Cardiac fibroblast (primary cell): ENCODE data around the gene RHOB.
"Not testable (repeated sequence)": the region's sequence is repeated elsewhere in the genome, so short reads cannot be mapped to it uniquely, and the experiment has no call there.

Experiments used
- DNase-seq, 2 donors: peaks; one replicate each; pipeline versions ENCODE4 v3.0.0 to v3.0.0-alpha.2; 2010; ENCODE audit warnings: low read depth in 2 of 2
- H3K4me3 ChIP-seq, 2 donors: replicated peaks in 1 of 2; 1 replicate in 1 of 2; 2 replicates in 1 of 2; pipeline ENCODE4 v1.5.1; 2011; ENCODE audit warnings: low read depth in 2 of 2, low read length in 2 of 2, mild to moderate bottlenecking in 2 of 2, moderate library complexity in 1 of 2
- TF ChIP-seq, protein P1 (sequence below): IDR thresholded peaks from one replicate; pipeline ENCODE4 v1.5.1; 2011; ENCODE audit warnings: low read depth, mild to moderate bottlenecking, low read length, inconsistent platforms

RHOB gene

DNA sequence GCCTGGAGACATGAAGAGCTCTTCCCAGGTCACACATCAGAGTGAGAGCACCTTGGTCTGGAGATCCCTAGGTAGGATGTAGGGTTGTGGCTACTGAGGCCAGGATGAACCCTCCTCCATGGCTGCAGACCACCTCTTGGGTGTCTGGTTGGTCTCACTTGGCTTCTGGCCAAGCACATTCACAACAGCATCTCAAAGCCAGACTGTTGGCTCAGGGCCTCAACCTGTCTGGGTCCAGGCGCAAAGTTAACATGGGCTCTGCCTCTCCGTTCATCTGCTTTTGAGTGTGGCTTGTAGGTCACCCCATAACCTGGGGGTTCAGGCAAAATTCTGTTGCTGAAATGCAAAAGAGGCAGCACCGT lies 40.1 kb downstream of the RHOB start:
- TF ChIP-seq, protein P1, sequence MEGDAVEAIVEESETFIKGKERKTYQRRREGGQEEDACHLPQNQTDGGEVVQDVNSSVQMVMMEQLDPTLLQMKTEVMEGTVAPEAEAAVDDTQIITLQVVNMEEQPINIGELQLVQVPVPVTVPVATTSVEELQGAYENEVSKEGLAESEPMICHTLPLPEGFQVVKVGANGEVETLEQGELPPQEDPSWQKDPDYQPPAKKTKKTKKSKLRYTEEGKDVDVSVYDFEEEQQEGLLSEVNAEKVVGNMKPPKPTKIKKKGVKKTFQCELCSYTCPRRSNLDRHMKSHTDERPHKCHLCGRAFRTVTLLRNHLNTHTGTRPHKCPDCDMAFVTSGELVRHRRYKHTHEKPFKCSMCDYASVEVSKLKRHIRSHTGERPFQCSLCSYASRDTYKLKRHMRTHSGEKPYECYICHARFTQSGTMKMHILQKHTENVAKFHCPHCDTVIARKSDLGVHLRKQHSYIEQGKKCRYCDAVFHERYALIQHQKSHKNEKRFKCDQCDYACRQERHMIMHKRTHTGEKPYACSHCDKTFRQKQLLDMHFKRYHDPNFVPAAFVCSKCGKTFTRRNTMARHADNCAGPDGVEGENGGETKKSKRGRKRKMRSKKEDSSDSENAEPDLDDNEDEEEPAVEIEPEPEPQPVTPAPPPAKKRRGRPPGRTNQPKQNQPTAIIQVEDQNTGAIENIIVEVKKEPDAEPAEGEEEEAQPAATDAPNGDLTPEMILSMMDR, result no peak
- H3K4me3 ChIP-seq, result no peak overlapping the region
- no peak for DNase-seq

DNA sequence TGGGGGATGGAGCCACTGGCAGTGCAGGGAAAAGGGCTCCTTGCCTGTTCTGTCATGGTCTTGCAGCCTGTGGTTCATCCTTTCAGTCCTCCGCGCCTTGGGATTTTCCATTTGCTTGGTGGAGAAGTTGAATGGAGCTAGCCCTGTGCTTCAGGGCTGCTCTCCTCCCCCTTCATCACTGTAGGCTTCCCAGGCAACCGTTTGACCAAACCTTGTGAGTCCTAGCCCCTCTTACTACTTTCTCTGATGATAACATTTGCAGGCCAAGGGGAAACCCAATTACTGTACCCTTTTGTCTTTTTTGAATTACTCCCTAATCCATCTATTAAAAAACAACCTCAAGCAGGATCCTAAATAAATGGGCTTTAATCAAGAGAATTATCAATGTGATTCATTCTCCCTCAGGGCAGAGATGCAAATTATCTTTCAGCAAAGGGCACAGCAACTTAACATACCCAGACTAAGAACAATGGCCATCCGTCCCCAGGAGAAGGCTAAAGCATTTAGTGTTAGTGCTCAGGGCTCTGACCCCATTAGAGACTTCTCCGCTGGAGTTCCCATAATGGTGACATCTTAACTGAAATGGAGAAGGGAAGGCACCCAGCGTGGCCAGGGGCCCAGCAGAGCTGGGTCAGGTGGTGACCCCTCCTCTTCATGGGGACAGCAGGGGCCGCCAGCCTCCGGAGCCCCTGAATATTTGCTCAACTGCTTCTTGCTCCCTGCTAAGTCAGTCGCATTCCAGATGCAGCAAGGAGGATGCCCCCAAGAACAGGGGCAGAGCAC lies 40.7 kb downstream of the RHOB start:
- H3K4me3 ChIP-seq, result no peak overlapping the region
- no peak for DNase-seq
- TF ChIP-seq, protein P1, result no peak

DNA sequence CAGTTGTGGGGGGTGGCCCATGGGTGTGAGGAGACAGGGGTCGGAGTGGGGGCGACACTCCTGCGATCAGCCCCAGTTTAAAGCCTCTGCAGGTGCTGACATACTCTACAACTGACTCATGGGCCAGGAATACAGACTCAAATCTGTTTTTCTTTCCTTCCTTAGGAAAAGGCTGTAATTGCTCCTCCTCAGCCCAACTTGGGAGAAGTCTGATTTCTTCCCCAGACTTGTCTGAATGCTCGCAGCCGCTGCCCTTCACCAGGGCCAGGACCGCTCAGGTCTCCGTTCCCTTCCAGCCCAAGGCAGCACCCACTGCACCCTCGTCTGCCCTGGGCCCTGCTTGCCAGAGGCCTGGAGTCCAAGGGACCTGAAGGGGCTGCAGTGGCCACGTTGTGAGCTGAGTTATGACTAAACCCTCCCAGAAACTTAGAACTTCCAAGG lies 41.3 kb downstream of the RHOB start:
- DNase-seq, result no peak
- TF ChIP-seq, protein P1, result no peak
- no peak overlapping the region for H3K4me3 ChIP-seq

DNA sequence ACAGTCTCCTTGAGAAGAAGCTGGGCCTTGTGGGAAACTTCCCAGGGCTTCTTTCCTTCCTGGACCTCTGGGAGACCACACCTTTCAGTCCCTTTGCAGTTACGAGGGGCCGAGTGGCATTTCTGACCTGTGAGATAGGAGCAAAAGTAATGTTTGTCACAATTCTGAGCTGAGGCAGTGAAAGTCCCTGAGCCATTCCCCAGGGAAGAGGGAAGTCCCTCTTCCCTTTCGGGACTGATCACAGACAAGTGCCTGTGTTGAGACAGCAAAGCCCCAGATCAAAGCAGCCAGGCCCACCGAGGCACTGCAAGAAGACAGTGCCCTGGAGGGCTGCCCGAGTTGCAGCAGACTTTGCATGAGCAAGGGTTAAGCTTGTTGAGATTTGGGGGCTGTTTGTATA lies 41.9 kb downstream of the RHOB start:
- H3K4me3 ChIP-seq, result no peak overlapping the region
- TF ChIP-seq, protein P1, result no peak
- DNase-seq, result no peak

DNA sequence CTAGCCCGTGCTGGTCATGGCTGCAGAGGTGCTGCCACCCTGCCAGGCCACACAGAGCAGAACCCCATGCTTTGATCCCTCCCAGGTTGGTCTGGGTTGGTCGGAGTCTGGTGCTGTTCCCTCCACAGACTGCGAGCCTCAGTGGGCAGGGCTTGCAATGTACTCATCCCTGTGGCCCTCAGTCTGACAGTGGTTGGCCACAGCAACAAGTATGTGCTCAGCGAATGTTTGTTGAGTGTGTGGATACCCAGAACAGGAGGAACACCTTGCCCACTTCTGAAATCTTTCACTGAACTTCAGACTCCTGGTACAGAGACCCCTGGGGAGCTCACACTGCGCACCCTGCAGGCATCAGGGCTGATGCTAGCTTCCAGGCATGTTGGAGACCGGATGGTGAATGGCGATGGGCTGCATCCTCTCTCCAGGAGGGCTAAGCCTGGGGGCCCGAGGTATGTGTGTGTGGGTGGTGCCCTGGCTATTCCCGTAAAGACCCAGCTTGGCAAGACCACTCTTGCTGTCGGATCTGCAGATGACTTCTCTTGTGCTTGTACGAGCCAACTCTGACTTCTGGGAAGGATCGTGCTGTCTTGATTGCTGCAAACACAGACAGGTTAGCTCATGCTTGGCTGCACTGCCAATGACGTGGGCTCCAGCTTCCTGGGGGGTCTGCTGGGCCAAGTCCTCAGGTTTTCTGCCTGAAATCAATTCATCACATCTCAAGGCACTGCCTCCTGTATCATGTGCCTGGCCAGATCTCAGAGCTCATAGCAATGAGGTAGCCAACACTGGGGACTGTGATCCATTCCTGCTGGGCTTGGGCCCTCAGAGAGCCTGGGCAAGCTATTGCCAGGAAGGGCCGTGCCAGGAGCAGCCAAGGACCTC lies 43.7 kb downstream of the RHOB start:
- no peak overlapping the region for H3K4me3 ChIP-seq
- TF ChIP-seq, protein P1, result no peak
- DNase-seq, result peak; percentile 77 to 92

DNA sequence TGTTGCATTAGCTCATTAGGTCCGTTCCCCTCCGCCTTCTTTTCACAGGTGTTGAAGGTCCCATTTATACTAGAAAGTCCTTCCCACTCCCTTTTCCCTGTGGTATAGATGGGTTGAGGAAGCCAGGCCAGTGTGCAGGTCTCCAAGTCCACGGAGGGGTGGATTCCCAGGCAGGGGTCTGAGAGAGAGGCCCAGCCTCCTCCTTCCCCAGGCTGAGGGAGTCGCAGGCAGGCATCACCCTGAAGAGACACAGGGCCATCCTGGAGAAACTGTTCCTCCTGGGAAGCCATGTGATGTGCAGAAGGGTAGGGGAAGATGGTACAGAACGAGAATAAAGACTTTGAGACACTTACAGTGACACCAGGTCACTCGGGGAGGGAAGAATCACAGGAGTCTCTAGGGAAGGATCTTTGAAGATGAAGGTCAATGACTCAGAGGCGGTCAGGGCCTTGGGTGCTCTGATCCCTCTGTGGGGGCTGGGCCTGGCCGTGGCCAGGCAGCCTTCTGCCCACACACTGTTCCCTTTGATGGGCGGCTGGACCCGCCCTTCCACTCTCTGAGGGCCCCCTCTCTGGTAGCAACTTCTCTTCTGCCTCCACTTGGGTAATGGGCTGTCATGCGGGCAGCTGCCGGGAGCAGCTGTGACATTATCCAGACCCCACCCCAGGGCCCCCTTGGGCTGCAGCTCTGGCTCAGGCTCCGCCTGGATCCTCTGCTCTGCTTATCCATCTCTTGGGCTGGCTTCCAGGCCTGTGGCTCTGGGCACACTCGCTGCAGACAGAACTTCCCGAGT lies 45.1 kb downstream of the RHOB start:
- TF ChIP-seq, protein P1, result no peak
- DNase-seq, result peak; percentile 42 to 59
- H3K4me3 ChIP-seq, result no peak overlapping the region

DNA sequence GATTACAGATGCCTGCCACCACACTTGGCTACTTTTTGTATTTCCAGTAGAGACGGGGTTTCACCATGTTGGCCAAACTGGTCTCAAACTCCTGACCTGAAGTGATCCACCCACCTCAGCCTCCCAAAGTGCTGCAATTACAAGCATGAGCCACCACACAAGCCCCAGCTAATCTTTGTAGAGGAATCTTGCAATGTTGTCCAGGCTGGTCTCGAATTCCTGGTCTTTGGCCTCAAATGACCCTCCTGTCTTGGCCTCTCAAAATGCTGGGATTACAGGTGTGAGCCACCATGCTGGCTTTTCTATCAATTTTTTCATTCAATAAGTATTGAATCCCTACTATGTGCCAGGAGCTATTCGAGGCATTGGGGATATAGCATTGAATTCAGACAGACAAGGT lies 46.2 kb downstream of the RHOB start:
- H3K4me3 ChIP-seq, DNase-seq: not testable (repeated sequence)
